ENCODE data around the gene SLC35G2.
"Not testable (repeated sequence)": the region's sequence is repeated elsewhere in the genome, so short reads cannot be mapped to it uniquely, and the experiment has no call there.

SLC35G2 gene

DNA sequence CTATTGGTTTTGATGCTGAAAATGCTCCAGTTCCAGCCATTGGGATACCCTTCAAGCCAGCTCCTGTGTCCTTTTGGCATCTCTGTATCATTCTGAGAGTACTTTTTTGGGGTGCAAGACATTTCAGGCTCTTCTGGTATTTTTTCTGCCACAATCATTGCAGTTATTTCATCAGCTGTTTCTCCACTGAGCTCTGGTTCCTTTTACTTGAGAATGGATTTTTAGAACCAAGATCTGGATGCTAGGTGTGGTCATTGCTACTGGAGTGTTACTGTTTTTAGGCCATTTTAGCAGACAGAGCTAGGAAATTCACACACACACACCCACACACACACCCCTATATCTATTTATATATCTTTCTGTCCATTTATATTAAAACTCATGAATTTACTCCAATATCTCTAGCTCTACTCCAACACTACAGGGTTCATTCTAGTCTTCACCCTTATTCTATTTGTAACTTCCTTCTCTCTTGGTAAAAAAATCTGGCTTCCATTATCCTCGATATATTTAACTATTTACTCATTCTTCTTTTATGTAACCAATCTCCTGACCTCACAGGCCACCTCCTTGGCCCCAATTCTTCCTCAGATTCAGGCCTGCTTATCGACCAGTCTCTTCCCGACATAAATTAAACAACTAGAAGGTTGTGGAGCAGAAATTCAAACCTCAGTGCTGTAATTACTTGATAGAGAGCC is 17.0 kb downstream of the SLC35G2 start:
- DNase-seq: no peak

DNA sequence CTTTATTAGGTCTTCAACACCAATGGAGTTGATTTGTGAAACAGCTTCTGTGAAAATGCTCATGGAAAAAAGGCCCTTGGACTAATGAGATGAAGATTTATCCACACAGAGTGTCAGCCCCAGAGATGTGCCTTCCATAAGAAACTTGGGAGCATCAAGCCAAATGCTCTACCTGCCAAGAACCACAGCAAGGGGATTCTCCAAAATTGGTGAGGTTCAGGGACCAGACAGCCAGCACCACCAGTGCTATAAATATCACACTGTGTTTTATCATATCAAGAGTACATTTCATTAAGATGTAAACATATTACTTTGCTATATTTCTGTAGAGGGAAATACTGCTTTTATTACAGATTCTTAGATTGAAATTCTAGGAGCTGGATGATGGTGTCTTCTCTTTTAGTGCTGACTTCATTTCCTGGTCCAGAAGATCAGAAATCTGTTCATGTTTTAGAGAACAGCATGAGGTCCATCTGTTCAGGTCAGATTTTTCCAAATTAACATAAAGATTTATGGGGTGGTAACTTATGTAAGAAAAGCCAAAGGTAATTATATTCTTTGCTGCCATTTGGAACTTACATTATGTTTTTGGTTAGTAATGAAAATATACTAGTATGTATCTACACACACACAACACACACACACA is 17.7 kb downstream of the SLC35G2 start:
- DNase-seq: no peak

DNA sequence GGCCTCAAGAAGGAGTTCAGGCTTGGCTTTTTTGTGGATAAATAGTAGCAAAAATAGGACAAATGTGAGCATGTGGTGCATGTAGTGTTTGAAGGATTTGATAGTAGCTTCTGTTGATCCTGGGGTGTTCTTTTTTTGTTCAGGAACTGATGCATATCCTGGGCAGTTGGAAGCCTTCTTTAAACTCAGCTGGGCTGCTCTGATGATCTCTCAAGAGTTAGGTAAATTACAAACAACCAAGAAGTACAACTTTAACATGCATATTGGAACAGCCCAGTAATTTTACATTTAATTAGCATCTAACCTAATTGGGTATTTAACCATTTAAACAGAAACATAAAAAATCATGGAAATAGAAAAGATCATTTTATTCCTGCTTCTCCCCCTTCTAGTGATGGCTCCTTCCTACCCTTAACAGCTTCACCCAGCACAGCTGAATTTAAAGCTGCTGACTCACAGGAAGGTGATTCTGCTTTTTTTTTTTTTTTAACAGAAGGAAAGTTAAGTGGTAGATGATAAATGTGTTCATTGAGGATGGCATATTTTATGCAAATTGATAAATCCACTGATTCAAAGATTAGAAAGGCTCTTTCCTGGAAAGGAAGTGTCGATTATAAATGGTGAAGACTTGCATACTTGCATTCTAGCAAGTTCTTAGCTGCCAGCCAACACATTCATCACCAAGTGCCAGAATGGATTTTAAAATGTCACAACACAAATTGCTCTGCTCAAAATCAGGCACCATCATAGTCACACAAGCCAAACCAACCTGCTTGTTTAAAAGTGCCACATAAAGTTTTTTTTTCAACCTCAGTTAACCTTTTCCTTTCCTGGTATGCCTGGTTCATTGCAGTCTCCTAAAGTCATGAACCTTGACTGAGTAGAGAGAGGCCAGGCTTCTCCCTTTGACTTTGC is 20.0 kb downstream of the SLC35G2 start:
- no peak for DNase-seq

DNA sequence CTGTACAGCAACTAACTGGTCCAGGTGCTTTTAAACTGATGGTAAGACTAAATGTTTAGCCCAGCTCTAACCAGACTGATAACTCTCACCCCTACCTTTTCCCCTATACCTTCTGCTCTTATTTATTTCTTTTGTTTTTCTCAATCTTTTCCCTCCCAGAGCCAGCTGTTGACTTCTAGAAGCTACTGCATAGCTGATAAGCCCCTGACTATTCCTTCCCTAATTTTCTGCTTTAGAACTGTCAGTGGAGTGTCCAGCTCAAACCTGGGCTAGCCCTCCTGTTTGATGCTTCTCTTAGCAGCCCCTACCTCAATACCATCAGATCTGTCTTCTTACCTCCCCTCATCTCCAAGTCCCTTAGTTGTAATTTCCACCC is 20.6 kb downstream of the SLC35G2 start:
- no peak for DNase-seq

DNA sequence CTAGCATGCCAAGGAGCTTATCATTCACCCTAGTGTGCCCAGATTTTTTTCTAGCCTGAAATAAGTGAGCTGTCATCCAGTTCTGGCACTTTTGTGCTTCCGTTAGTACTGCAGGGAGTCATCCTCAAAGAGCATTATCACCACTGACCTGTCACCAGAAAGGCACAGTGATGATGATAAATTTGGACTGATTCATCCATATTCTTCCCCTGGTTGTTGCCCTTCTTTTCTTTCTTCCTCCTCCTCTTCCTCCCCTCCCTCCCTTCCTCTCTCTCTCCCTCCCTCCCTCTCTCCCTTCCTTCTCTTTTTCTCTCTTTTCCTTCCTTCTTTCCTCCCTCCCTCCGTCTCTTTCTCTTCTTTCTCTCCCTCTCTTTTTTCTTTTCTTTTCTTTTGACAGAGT is 21.3 kb downstream of the SLC35G2 start:
- DNase-seq: no peak

DNA sequence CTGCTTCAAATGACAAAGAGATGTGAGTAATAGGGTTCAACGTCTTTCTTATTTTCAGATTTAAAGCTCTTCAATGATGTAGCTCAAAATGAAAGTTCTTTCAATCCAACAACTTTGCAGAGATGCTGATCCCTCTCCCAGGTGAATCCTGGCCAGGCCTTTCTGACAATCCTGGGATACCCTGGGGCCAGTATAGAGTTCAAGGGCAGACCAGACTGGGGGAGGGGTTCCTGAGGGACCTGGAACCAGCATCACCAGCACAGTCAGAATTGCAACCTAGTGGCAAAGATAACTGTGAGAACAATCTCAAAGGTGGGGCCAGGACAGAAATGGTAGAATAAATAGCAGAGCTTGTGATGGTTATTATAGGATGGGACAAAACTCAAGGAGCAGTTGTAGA is 23.4 kb downstream of the SLC35G2 start:
- DNase-seq: no peak

DNA sequence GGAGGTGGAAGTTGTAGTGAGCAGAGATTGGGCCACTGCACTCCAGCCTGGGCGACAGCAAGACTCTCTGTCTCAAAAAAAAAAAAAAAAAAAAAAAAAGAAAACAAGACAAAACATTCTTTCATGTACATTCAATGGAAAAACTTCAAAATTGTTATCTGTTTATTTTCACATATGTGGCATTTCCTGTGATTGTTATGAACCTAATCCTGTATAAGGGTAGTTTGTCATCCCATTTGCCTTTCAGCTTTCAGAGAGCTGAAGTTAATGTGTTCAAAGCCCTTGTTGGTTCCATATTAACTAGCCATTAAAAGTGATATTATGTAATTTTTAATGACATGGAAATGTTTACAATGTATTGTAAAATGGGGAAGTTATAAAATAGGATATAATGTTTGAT is 25.8 kb downstream of the SLC35G2 start:
- DNase-seq: no peak

DNA sequence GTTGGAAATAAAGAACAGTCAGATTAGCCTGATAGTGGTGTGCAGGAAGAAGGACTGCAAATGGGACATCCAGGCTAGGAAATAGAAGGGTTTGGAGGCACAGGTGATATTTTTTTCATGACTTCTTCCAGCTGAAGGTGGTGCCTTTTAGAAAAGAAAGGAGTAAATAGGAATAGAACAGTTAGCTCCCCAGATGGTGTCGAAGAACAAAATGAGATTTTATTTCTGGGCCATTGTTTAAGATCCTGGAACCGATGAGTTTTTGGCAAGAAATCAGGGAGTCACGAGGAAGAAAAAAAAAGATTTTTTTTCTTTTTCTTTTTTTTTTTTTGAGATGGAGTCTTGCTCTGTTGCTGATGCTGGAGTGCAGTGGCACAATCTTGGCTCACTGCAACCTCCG is 33.3 kb downstream of the SLC35G2 start:
- DNase-seq: no peak

DNA sequence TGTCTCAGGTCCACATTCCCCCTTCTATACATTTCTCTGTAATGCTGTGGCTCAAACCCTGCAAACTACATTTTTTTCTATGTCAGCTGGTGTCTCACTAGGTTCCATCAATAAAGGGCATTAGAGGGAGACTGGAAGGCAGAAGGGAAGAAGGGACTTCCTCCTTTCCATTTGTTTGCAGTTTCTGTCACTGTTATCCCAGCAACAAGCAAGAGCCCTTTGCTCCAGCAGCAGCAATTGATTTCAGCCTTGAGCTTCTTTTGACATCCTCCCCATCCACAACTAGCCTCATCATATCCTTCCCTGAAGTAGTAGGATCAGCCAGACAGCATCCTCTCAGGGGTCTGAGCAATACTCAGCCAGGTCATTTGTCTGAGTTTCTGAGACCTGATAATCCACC is 37.7 kb downstream of the SLC35G2 start:
- no peak for DNase-seq

DNA sequence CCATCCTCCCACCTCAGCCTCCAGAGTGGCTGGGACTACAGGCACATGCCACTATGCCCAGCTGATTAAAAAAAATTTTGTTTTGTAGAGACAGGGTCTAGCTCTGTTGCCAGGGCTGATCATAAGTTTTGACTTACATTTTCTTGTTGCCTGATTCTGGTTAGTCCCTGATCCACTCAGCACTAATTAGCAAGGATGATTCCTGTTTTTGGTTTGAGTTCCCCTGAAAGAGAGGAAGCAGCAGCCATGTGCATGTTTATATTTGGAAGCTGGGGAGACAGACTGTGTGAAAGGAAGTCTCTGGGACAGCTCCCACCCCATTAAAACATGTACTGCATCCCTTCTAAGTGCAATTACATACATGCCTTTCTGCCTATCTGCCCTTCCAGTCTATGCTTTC is 39.5 kb downstream of the SLC35G2 start:
- no peak for DNase-seq

DNA sequence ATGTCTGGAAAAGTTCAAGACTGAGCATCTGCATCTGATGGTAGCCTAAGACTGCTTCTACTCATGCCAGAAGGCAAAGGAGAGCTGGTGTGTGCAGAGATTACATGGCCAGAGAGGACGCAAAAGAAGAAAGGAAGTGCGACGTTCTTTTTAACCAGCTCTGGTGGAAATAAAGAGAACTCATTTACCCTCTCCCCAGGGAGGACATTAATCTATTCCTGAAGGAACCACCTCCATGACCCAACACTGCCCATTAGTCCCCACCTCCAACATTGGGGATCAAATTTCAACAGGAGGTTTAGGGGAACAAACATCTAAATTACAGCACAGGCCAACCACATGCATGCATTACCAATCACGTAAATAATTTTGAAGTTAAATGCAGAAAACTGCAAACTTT is 41.6 kb downstream of the SLC35G2 start:
- DNase-seq: no peak

DNA sequence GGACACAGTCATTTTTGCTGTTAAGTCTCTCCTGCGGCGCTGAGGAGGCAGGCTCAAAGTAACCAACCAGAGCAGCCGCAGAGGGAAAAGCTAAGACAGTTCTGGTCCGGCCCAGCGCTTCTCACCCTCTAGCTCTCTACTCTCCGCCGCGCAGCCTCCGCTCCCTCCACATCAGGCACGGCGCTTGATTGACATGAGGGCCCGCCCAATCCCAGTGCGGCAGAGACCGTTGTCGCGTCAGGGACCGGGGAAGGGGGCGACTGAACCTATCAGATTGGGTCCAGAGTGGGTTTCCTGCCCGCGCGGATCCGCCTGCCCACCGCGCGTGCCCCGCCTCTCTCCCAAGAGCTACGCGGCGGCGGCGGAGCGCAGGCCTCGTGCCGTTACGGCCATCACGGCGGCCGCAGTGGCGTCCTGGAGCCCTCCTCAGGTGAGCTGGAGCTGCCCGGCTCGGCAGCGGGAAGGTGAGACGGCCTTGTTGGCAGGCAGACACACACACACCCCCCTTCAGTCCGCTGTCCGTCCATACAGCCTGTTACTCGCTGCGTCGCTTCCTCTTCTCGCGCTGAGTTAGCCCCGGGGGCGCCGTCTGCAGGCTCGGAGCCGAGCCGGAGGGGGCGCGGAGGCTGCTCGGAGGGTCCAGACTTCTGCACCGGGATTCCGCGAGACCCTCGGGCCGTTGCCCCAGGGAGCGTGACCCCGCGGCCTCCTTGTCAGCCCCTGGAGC is 43.1 kb downstream of the SLC35G2 start, which contains the start of gene NCK1:
Gene NCK1 (plus strand): TSS at position 319 of the 727 bp plus-strand sequence. CDS start 65,794 bp downstream, outside the sequence.
- peak; percentile 98 for DNase-seq

DNA sequence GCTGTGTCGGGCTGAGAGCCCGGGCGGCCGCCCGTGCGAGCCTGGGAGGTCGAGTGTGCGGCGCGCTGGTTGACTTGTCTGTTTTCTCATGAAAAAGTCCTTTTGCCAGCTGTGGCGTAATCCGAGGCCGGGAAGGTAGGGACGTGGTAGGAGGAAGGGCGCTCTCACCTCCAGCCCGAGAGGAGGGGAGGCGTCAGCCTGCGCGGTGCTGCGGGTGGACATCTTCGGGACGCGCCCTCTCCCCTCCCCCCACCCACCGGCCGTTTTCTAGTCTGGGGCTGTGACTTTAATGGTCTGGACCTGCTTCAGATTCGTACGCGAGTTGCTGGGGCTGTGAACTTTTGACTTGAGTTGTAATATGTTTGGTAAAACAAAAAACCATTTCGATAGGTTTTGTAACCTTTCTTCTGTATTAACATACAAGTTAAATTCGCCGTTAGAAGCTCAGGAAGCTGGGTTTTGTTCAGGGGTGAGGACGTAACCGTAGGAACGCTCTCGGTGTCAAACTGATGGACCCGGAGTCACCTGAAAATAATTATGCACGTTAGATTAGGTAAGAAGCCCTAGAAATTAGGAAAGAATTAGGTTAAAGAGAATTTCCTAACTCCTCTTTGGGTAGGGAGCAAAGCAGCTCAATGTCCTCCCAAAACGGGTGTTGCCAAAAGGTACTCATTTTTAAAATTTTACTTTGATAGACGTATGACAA is 43.8 kb downstream of the SLC35G2 start:
- peak; percentile 44 for DNase-seq

DNA sequence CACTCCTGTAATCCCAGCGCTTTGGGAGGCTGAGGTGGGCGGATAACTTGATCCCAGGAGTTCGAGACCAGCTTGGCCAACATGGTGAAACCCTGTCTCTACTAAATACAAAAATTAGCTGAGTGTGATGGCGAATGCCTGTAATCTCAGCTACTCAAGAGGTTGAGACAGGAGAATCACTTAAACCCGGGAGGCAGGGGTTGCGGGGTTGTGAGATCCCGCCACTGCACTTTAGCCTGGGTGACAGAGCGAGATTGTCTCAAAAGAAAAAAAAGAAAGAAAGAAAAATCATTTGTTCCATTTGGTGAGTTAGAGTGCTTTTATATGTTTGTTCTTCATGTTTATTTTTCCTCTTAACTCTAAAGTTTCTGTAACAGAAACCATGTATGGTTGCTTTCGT is 50.4 kb downstream of the SLC35G2 start:
- DNase-seq: no peak

DNA sequence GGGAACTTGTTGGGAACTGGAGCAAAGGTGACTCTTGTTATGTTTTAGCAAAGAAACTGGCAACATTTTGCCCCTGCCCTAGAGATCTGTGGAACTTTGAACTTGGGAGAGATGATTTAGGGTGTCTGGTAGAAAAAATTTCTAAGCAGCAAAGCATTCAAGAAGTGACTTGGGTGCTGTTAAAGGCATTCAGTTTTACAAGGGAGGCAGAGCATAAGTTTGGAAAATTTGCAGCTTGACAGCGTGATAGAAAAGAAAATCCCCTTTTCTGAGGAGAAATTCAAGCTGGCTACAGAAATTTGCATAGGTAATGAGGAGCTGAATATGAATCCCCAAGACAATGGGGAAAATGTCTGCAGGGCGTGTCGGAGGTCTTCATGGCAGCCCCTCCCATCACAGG is 53.3 kb downstream of the SLC35G2 start:
- not testable (repeated sequence) for DNase-seq

DNA sequence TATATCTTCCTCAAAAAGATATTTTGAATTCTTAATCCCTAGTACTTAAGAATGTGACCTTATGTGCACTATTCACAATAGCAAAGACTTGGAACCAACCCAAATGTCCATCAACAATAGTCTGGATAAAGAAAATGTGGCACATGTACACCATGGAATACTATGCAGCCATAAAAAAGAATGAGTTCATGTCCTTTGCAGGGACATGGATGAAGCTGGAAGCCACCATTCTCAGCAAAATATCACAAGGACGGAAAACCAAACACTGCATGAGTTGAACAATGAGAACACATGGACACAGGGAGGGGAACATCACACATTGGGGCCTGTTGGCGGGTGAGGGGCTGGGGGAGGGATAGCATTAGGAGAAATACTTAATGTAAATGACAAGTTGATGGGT is 60.6 kb downstream of the SLC35G2 start:
- DNase-seq: not testable (repeated sequence)

DNA sequence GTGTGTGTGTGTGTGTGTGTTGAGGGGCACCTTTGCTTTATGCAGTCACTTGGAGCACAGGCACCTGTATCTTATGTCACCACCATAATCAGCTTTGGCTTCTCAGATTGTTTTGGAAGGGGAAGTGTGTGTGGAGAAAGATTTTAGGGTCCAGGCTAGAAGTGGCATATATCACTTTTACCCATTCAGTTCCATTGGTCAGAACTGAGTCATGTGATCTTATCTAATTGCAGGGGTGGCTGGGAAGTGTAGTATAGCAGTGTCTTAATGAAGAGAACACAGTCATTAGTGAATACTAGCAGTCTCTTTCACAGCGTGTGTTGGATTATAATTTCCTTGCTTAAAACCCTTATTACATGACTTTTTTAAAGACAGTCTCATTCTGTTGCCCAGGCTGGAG is 63.6 kb downstream of the SLC35G2 start:
- DNase-seq: no peak

DNA sequence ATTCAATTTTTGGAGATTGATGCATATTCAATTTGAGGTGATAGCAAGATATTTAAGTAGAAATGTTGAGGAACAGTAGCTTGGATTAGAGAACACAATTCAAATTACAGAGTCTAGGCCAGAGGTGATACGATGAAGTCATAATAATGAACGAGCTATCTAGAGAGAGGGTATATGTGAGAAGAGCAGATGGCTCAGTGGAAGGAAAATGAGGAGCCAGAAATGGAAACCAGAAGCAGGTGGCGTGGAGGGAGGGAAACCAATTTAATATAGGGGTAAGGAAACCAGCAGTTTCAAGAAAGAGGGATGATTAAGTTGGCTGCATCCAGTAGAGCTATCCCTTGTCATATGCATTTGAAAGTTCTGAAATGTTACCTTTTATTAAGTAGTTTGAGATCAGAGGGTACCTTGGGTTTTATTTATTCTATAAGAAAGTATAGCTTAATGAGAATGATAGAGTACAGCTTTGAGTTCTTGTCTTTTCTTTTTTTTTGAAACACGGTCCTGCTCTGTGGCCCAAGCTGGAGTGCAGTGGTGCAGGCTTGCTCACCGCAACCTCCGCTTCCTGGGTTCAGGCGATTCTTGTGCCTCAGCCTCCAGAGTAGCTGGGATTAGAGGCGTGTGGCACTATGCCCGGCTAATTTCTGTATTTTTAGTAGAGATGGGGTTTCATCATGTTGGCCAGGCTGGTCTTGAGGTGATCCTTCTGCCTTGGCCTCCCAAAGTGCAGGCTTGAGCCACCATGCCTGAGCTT is 65.2 kb downstream of the SLC35G2 start:
- DNase-seq: no peak

DNA sequence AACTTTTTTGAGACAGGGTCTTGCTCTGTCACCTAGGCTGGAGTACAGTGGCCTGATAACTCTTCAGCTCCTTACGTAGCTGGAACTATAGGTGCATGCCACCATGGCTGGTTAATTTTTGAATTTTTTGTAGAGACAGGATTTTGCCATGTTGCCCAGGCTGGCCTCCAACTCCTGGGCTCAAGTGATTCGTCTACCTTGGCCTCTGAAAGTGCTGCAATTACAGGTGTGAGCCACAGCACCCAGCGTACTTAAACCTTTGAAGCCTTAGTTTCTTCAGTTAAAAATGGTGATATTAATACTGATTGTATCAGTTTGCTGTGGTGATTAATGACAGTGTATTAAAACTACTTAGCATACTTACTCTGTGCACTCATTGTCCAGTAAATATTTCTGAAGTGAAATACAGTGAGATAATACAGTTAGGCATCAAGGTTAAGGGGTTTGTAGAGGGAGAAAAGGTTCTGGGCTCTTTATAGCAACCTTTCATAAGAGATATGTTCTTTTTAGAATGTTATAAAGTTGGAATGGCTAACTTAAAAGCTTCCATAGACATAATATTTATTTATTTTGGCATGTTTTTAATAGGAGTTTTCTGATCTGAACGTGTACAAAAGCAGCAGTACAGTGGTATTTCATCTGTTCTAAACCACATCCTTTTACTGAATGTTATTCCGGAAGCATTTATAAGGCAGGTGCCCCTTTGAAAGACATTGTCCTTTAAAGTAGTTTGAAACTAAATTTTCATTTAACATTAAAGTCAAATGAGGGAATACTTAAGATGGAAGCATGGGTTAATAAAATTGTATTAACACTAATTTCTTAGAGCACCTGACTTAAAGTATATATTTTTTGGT is 66.7 kb downstream of the SLC35G2 start:
- DNase-seq: no peak

DNA sequence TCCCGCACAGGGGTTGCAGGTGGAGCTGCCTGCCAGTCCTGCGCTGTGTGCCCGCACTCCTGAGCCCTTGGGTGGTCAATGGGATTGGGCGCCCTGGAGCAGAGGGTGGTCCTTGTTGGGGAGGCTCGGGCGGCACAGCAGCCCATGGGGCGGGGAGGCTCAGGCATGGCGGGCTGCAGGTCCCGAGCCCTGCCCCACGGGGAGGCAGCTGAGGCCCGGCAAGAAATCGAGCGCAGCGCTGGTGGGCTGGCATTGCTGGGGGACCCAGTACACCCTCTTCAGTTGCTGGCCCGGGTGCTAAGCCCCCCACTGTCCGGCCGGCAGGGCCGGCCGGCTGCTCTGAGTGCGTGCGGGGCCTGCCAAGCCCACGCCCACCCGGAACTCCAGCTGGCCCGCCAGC is 71.0 kb downstream of the SLC35G2 start:
- no peak for DNase-seq

All from stimulated activated CD4-positive, alpha-beta T cell treated with anti-CD3 and anti-CD28 coated beads, Interleukin-4, amount 100 ng/mL, for 1 hour (primary cell).